Coronary artery (tissue), 2 donors: ENCODE measurements around the gene BSG.
A peak's percentile ranks its signal among the peaks of the same experiment; 100 is the strongest.
"Not testable (repeated sequence)": the region's sequence is repeated elsewhere in the genome, so short reads cannot be mapped to it uniquely, and the experiment has no call there.

ENCODE experiments used
- DNase-seq: peaks from one replicate; pipeline ENCODE4 v3.0.0-alpha.2; 2017; ENCODE audit warnings: low spot score
- H3K27ac ChIP-seq, 2 donors: fragments of 200-600 bp; sonication (generic); one replicate each; pipeline ENCODE4 v1.5.1; 2016 to 2019
- H3K4me3 ChIP-seq: fragments of 200-600 bp; sonication (generic); 2 replicates; pipeline ENCODE4 v1.5.1; 2016; ENCODE audit warnings: mild to moderate bottlenecking, moderate library complexity
- TF ChIP-seq, protein P1 (sequence below): fragments of 200-600 bp; sonication (generic); IDR thresholded peaks from one replicate; pipeline ENCODE4 v1.5.1; 2019; ENCODE audit warnings: antibody characterized with exemption

Gene BSG

DNA sequence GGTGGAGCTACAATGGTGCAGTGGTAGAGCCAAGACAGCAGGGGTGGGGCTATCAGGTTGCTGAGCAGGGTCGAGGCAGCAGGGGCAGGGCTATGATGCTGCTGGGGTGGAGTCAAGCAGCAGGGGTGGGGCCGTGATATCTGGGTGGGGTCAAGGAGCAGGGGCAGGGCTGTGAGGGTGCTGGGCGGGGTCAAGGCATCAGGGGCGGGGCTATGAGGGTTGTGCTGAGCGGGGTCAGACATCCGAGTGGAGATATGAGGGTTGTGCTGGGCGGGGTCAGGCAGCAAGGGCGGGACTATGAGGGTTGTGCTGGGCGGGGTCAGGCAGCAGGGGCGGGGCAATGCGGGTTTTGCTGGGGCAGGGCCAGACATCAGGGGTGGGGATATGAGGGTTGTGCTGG lies 32.0 kb downstream of the BSG start:
- no peak overlapping the region for H3K27ac ChIP-seq
- H3K4me3 ChIP-seq, result no peak overlapping the region
- TF ChIP-seq, protein P1, sequence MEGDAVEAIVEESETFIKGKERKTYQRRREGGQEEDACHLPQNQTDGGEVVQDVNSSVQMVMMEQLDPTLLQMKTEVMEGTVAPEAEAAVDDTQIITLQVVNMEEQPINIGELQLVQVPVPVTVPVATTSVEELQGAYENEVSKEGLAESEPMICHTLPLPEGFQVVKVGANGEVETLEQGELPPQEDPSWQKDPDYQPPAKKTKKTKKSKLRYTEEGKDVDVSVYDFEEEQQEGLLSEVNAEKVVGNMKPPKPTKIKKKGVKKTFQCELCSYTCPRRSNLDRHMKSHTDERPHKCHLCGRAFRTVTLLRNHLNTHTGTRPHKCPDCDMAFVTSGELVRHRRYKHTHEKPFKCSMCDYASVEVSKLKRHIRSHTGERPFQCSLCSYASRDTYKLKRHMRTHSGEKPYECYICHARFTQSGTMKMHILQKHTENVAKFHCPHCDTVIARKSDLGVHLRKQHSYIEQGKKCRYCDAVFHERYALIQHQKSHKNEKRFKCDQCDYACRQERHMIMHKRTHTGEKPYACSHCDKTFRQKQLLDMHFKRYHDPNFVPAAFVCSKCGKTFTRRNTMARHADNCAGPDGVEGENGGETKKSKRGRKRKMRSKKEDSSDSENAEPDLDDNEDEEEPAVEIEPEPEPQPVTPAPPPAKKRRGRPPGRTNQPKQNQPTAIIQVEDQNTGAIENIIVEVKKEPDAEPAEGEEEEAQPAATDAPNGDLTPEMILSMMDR, result no peak
- no peak for DNase-seq

DNA sequence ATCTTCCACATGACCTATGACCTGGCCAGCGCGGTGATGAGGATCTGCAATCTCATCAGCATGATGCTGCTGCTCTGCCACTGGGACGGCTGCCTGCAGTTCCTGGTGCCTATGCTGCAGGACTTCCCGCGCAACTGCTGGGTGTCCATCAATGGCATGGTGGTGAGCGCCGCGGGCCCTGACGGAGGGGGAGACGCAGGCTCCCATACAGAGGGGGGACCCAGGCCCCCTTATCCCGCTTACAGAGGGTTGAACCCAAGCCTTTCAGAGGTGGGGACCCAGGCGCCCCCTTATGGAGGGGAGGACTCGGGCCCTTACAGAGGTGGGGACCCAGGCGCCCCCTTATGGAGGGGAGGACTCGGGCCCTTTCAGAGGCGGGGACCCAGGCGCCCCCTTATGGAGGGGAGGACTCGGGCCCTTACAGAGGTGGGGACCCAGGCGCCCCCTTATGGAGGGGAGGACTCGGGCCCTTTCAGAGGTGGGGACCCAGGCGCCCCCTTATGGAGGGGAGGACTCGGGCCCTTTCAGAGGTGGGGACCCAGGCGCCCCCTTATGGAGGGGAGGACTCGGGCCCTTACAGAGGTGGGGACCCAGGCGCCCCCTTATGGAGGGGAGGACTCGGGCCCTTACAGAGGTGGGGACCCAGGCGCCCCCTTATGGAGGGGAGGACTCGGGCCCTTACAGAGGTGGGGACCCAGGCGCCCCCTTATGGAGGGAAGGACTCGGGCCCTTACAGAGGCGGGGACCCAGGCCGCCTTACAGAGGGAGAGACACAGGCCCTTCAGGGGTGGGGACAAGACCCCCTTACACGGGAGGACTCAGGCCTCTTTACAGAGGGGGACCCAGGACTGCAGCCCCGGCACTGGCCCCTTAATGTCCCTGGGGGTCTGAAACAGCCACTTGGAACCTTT lies 32.9 kb downstream of the BSG start:
- H3K4me3 ChIP-seq, DNase-seq, H3K27ac ChIP-seq: not testable (repeated sequence)

DNA sequence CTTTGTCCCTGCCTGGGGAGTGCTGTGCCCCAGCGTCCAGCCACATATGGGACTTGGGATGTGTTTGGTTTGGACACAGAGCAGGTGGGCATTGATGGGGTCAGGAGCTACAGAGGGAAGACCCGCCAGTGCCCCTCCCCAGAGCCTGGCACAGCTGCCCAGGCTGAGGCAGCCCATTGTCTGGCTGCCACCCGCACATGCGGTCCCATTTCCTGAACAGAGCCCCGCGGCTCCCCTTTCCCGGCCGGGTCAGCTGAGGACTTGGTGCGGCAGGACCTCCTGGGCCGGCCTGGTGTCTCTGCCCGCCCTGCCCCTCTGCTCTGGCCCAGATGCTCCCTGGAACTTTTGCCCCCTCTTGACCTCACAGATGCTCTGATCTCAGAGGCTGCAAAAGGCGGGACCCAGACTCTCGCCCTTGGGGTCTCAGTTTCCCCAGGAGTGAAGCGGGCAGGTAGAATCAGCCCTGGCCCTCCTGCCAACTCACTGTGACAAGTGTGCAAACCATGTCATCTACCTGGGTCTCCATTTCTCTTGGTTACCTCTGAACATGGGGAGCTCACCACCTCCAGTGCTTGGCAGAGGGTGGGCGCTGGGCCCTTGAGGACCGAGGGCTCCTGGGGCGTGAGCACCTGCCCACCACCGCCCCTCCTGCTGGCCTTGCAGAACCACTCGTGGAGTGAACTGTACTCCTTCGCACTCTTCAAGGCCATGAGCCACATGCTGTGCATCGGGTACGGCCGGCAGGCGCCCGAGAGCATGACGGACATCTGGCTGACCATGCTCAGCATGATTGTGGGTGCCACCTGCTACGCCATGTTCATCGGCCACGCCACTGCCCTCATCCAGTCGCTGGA lies 35.1 kb downstream of the BSG start:
- no peak for DNase-seq
- no peak overlapping the region for H3K27ac ChIP-seq
- TF ChIP-seq, protein P1, result no peak

DNA sequence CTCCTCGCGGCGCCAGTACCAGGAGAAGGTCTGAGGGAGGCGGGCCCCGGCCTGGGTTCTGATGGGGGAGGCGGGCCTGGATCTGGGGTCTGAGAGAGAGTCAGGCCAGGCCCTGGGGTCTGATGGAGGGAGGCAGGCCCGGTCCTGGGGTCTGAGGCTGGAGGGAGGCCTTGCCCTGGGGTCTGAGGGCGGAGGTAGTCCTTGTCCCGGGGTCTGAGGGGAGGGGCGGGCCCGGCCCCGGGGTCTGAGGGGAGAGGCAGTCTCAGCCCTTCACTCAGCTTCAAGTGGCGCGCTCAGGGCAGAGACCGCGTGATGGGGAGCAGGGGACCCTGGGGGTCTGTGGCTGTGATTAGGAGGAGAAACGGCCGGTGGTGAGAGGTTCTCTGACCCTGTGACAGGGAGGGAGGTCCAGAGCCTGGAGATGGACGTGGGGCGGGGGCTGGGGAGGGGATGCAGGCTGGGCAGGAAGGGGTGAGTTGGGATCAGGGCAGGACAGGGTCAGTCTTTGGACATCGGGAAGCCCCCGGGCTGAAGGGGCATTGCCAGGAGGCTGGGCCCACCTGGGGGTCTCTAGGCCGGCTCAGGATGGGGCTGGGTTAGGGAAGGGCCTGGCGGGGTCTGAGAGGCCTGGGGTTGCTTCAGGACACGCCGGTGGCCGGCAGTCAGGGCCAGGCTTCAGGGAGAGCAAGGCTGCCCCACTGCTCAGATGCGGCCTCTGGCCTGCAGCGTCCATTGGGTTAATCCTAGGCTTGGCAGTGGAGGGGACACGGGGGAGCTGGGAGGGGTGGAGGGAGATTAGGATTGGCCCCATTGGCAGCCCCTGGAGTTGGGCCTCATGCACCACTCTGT lies 36.0 kb downstream of the BSG start:
- Histone ChIP-seq H3K4me3 (no peak overlapping the region), H3K27ac (no peak overlapping the region)
- TF ChIP-seq, protein P1, result no peak
- no peak for DNase-seq

More for the DNA sequence above, 35.1 kb downstream of the BSG start:
- no peak overlapping the region for H3K4me3 ChIP-seq

DNA sequence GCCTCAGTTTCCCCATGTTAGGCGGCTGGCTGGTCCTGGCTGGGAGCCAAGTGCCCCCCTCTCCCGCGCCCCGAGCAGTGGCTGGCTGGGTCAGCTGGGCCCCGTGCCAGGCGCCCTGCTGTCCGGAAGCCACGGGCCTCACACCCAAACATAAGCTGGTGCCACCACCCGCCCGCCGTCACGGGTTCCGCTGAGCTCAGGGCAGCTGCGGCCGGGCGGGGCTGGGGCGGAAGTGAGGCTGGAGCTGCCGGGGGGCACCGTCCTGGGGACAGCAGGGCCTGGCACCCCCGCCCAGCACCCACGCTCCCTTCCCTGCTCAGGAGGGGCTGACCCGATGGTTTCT lies 36.6 kb downstream of the BSG start:
- TF ChIP-seq, protein P1, result no peak
- Histone ChIP-seq H3K4me3 (no peak overlapping the region), H3K27ac (peak overlapping the region in 1 of 2 donors; percentile 32)
- no peak for DNase-seq

DNA sequence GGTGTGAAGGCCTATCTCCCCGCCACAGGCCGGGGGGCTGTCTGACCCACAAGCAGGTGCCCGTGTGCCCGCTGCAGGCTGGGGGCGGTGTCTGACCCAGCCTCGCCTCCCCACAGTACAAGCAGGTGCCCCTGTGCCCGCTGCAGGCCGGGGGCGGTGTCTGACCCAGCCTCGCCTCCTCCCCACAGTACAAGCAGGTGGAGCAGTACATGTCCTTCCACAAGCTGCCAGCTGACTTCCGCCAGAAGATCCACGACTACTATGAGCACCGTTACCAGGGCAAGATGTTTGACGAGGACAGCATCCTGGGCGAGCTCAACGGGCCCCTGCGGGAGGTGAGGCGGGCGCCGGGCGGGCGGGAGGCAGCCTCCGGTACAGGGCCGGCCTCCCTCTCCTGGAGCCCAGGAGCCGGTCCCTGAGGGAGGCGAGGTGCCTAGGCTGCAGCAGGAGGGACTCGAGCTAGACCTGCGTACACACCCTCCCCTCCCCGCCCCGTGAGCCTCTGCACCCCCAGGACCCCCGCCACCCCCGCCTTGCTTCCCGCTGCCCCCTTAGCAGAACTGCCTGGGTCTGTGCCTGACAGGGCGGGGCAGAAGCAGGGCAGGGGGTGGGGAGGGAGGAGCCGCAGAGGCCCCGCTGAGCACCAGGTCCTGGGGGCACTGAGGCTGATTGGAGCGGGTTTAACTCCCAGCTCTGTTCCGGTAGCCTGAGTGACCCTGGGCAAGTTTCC lies 37.8 kb downstream of the BSG start:
- peak overlapping the region in 1 of 2 donors; percentile 54 for H3K27ac ChIP-seq
- TF ChIP-seq, protein P1, result no peak
- no peak for DNase-seq
- H3K4me3 ChIP-seq, result peak overlapping the region; percentile 48
